ENCODE measurements around the gene RETREG3. TPM values are rescaled to one million over a fixed set of nuclear protein-coding genes. Genes with fewer than 3 reads are reported as not detected.

The RETREG3 gene
- total RNA-seq, 4 donors from 2014 or later: 31.4 to 66.6 (median 55.8) TPM

GRCh38 chr17:42647778-42648177 lies 38.6 kb upstream of the RETREG3 start:
- Histone ChIP-seq H3K4me3 (no peak overlapping the region), H3K9me3 (no peaks in the 10 kb centered on the region), H3K27ac (no peak overlapping the region), H3K27me3 (no peaks in the 10 kb centered on the region), H3K4me1 (no peaks in the 10 kb centered on the region), H3K36me3 (no peaks in the 10 kb centered on the region)
- DNase-seq: no peak
- no peak for TF ChIP-seq POLR2A (IDR thresholded peaks at IDR 0.05)
- no peak for TF ChIP-seq CTCF (IDR thresholded peaks at IDR 0.05)

DNA sequence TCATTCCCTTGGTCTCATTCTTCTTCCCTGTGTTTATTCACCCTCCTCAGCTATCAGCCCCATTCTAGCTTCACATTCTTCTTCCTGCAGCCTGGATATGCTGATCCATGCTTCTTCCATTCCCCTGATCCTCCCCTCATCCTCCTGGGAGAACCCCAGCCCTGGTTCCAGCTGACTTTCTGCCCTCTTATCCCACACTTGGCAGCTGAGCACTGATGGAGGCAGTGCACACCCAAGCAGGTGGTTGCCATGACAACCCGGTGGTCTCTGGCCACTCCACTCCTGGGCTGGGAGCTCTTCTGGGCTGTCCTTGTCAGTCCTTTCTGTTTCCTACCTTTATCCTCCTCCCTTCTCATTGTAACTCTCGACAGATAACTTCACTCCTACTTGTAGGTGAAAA lies 33.2 kb upstream of the RETREG3 start:
- Histone ChIP-seq H3K4me1 (no peaks in the 10 kb centered on the region), H3K36me3 (no peaks in the 10 kb centered on the region), H3K4me3 (no peak overlapping the region), H3K27me3 (no peaks in the 10 kb centered on the region), H3K27ac (no peak overlapping the region), H3K9me3 (no peaks in the 10 kb centered on the region)
- DNase-seq: no peak
- TF ChIP-seq POLR2A (IDR thresholded peaks at IDR 0.05) (no peak), CTCF (IDR thresholded peaks at IDR 0.05) (no peak)

- Histone ChIP-seq H3K4me1 (no peaks in the 10 kb centered on the region), H3K27ac (no peak overlapping the region), H3K4me3 (no peak overlapping the region), H3K36me3 (no peaks in the 10 kb centered on the region), H3K27me3 (no peaks in the 10 kb centered on the region), H3K9me3 (no peaks in the 10 kb centered on the region)
- TF ChIP-seq CTCF (IDR thresholded peaks at IDR 0.05) (no peak), POLR2A (IDR thresholded peaks at IDR 0.05) (no peak)
- DNase-seq: no peak
Observed at GRCh38 chr17:42640121-42640520, 30.9 kb upstream of the RETREG3 start.

DNA sequence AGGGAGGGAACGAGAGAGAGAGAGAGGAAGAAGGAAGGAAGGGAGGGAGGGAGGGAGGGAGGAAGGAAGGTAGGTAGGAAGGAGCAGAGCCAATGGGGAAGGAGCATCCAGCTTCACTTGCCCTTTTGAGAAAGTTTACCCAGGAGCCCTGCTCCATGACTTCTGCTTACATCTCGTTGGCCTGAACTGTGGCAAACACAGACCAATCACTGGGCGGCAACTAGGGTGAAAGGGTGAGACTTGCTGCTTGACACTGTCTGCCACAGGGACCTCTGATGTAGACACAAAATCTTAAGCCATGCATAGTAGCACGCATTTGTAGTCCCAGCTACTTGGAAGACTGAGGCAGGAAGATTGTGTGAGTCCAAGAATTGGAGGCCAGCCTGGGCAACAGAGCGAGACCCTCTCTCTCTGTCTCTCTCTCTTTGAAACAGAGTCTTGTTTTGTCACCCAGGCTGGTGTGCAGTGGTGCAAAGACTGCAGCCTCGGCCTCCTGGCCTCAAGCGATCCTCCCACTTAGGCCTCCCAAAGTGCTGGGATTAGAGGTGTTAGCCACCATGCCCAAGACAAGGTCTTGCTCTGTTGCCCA lies 30.4 kb upstream of the RETREG3 start:
- H3K9me3 ChIP-seq: no peaks in the 10 kb centered on the region
- H3K27ac ChIP-seq: no peak overlapping the region
- DNase-seq: no peak
- TF ChIP-seq CTCF (IDR thresholded peaks at IDR 0.05): no peak
- no peak for TF ChIP-seq POLR2A (IDR thresholded peaks at IDR 0.05)
- no peaks in the 10 kb centered on the region for H3K36me3 ChIP-seq
- no peak overlapping the region for H3K4me3 ChIP-seq
- no peaks in the 10 kb centered on the region for H3K27me3 ChIP-seq
- no peaks in the 10 kb centered on the region for H3K4me1 ChIP-seq

DNA sequence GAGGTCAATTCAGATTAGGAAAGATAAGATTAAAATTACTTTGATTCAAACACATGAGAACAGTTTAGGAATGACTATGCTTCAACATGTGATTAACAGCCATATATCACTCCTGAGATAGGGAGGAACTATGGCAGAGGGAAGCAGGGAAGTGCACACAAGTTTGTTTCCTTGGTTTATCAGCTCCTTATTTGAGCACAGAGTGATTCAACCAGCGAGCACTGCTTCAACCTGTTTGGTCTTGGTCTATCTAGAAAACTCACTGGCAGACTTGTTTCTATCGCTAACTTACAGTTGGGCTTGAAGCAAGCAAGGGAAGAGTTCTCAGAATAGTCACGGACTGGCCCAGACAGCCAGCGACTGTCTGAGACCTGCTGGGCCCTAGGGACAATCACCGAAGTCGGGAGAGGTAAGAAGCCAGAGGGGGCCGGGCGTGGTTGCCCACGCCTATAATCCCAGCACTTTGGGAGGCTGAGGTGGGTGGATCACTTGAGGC lies 23.8 kb upstream of the RETREG3 start:
- no peaks in the 10 kb centered on the region for H3K9me3 ChIP-seq
- no peak for TF ChIP-seq POLR2A (IDR thresholded peaks at IDR 0.05)
- no peak for TF ChIP-seq CTCF (IDR thresholded peaks at IDR 0.05)
- H3K27ac ChIP-seq: no peak overlapping the region
- no peak for DNase-seq
- H3K4me3 ChIP-seq: no peak overlapping the region
- H3K36me3 ChIP-seq: no peaks in the 10 kb centered on the region
- H3K27me3 ChIP-seq: no peaks in the 10 kb centered on the region
- H3K4me1 ChIP-seq: no peaks in the 10 kb centered on the region
